ENCODE measurements around the gene LPIN2. TPM values are rescaled to one million over a fixed set of nuclear protein-coding genes. Genes with fewer than 3 reads are reported as not detected.

The LPIN2 gene
- total RNA-seq, 1 experiment from 2014 or later, result 16.7 TPM

DNA sequence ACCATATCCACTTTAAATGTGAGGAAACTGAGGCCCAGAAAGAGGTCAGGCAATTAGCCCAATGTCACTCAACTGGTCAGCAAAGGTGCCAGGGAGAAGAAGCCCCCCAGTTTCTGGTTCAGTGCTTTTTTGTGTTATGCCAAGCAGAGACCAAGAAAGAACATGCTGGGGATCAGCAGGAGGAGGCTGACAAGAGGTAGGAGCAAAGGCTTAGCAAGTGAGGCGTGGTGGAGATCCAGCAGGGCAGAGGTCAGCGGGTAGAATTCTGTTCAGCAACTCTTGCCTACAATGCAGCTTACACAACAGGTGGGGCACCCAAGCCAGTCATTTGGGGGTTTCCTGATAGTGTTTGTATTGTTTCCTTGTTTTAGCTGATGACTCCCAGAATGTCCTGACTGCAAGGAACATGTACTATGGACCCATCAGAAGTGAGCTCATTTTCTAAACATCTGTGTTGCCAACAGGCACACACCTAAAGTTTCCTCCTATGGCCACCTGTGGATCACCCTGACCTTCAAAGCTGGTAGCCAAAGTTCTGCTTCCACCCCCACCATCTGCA, 28.2 kb downstream of the LPIN2 start:
- no peak overlapping the region for H3K27ac ChIP-seq
- DNase-seq, result no peak
- H3K27me3 ChIP-seq, result no peaks in the 10 kb centered on the region
- H3K9me3 ChIP-seq (replicated peaks), result no peaks in the 10 kb centered on the region
- H3K4me1 ChIP-seq, result no peaks in the 10 kb centered on the region
- no peaks in the 10 kb centered on the region for H3K36me3 ChIP-seq
- H3K4me3 ChIP-seq, result no peak overlapping the region

DNA sequence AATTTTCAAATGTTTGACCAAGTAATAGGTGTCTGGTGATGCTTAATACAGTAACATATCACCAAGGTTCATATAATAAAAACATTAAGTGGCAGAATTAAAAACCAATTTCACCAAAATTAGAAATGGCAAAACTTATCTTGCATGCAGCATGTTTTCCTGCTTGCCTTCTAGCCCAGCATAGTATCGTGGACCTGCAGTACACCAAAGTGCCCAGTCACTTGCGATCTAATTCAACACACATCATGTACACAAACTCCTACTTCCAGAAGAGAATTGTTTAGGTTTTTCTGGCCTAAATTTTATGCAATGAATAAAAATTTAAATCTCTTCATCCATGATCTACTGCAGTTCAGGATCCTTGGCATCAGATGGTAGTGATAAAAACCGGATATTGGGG, 28.9 kb downstream of the LPIN2 start:
- Histone ChIP-seq H3K4me1 (no peaks in the 10 kb centered on the region), H3K27ac (no peak overlapping the region), H3K4me3 (no peak overlapping the region), H3K27me3 (no peaks in the 10 kb centered on the region), H3K9me3 (replicated peaks) (no peaks in the 10 kb centered on the region), H3K36me3 (no peaks in the 10 kb centered on the region)
- DNase-seq, result no peak

DNA sequence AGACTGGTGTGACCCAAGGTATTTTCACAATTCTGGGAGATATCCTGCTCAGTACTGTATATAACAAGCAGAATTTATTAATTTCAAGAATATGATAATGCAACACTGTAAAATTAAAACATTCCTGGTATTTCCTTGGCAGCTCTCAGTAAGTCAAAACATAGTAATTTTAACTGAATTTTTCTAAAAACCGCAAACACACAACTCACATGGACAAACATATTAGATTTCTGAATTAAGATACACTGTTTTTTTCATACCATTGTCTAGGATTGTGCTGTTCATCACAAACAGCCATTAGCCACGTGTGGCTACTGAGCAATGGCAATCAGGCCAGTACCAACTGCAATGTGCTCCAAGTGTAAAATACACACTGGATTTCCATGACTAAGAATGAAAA, 29.6 kb downstream of the LPIN2 start:
- Histone ChIP-seq H3K4me3 (no peak overlapping the region), H3K27me3 (no peaks in the 10 kb centered on the region), H3K27ac (no peak overlapping the region), H3K9me3 (replicated peaks) (no peaks in the 10 kb centered on the region), H3K36me3 (no peaks in the 10 kb centered on the region), H3K4me1 (no peaks in the 10 kb centered on the region)
- DNase-seq, result no peak

DNA sequence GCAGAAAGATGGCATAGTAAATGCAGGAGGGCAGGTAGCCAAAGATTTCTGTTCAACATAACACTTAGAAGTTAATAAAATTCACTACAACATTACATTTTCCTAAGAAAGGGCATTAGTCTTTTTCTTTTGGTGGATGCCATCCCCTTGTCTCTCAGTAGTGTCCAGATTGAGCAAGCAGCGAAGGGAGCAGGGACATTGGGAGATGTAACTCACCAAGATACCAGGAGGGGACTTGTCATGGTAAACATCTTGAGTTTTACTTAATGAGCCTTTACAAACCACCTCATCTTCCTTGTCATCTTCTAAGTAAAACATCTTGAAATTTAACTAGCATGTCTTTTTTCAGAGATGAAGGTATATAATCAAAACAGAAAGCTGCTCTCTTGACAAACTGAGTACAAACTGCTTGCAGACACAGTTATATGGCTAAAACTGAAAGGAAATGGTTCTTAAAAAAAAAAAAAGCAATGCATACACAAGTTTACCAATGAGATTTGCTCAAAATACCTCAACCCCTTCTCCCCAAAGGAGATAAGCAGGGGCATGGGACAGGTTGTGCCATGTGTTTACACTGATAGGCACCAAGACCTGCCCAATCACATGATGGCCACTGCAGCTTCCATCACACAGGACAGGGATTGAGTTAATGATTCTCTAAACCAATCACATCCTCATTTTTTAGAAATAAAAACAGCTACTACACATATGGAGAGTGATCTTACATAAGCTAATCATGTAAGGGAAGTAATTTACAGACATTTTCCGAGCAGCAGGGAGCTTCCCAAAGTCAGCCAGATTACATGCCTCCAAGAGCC, 30.3 kb downstream of the LPIN2 start:
- DNase-seq, result no peak
- Histone ChIP-seq H3K36me3 (no peaks in the 10 kb centered on the region), H3K4me3 (no peak overlapping the region), H3K9me3 (replicated peaks) (no peaks in the 10 kb centered on the region), H3K4me1 (no peaks in the 10 kb centered on the region), H3K27me3 (no peaks in the 10 kb centered on the region), H3K27ac (no peak overlapping the region)

DNA sequence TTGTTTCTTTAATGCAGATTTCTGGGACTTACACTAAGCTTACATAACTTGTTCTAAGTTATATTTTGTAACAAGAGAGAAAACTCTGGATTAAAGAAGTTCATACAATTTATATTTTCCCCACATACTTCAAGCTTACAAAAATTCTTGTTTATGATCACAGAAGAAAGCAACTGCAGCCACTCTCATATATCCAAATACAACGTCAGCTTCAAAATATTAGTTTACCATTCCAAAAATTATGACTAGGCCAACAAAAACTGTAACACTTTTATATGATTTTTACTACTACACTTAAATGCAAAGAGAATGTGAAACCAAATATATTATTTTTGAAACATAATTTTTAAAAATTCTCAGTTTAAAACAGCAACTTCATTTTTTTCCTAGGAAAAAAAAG, 30.9 kb downstream of the LPIN2 start:
- H3K9me3 ChIP-seq (replicated peaks), result no peaks in the 10 kb centered on the region
- H3K36me3 ChIP-seq, result no peaks in the 10 kb centered on the region
- H3K4me3 ChIP-seq, result no peak overlapping the region
- H3K4me1 ChIP-seq, result no peaks in the 10 kb centered on the region
- no peak overlapping the region for H3K27ac ChIP-seq
- H3K27me3 ChIP-seq, result no peaks in the 10 kb centered on the region
- DNase-seq, result no peak

DNA sequence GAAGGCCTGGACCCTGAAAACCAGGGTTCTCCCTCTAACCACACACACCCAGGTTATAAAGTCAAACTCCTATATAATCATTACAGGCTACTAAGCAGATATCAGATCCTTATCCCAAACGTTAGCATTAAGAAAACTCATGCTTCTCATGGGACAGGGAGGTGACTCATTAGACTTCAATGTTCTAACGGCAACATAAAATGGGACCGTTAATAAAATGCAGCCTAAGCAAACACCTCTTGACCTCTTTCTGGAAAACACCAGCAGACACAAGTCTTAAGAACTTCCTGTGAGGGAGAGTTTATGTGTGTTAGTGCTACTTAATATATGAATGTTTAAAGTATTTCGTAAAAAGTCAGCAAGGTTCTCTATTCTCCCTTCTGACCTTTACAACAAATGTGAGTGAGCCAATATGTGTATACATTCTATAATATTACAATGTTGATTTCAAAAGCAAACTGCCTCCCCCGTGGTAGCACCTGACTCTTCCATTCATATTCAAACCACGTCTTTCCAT, 31.7 kb downstream of the LPIN2 start:
- no peaks in the 10 kb centered on the region for H3K36me3 ChIP-seq
- DNase-seq, result no peak
- H3K4me3 ChIP-seq, result no peak overlapping the region
- H3K9me3 ChIP-seq (replicated peaks), result no peaks in the 10 kb centered on the region
- no peak overlapping the region for H3K27ac ChIP-seq
- H3K4me1 ChIP-seq, result no peaks in the 10 kb centered on the region
- H3K27me3 ChIP-seq, result no peaks in the 10 kb centered on the region

DNA sequence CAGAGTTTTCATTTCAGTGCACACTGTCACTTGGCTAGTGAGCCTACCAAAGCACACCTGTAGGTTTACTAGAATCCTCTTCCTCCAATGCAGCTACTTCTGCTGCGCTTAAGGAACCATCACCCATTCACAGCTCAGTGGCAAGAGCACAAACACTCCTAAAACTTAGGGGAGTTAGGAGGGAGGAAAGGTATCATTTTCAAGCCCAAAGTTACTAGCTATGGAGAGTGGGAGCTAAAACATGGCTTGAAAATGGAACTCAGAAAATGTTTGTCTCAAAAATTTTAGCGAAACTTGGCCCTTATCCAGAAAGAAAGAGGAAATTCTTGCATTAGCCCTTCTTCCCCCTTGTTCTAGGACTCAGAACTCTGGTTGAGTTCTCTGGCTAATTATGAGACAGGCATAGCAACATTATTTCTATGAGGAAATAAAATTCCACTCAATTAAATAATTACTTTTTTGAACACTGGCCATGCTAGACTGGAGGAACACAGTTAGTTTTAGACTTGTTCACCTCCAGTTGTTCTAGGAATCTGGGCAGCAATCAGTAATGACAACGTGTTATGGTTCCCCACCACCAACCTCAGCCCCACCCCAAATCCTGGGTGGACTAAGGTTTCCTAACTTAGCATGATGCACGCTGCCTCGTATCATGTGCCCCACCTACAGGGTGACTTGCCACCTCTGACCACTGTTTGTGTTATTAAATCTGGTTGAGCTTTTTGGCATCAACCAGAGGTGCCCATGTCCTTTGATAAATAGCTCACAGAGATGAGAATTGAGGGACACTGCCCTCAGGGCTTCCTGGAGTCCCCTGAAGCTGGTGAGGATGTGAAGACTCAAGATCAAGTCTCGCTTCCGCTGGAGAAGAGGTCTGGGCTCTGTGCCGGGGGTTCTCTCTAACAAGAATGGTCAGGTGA, 32.8 kb downstream of the LPIN2 start:
- Histone ChIP-seq H3K36me3 (no peaks in the 10 kb centered on the region), H3K4me3 (no peak overlapping the region), H3K4me1 (no peaks in the 10 kb centered on the region), H3K27me3 (no peaks in the 10 kb centered on the region), H3K27ac (no peak overlapping the region), H3K9me3 (replicated peaks) (no peaks in the 10 kb centered on the region)
- no peak for DNase-seq

DNA sequence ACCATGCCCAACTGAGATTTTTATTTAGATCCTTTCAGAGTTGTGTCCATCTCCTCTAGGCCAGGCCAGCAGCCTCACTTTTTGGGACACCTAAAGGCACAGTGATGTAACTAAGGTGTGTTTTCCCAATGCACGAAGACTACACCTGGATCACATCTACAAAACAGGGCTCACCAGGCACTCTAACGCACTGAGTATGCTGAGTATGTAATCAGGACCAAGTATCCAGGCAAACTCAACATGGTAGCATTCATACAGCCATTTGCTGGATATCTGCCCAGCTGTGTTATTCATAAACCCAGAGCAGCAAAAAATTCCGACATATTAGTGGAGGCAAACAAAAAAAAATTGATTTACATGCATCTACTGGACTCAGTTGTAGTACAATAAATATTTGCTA, 33.8 kb downstream of the LPIN2 start:
- Histone ChIP-seq H3K27me3 (no peaks in the 10 kb centered on the region), H3K4me3 (no peak overlapping the region), H3K27ac (no peak overlapping the region), H3K4me1 (no peaks in the 10 kb centered on the region), H3K36me3 (no peaks in the 10 kb centered on the region), H3K9me3 (replicated peaks) (no peaks in the 10 kb centered on the region)
- DNase-seq, result no peak

DNA sequence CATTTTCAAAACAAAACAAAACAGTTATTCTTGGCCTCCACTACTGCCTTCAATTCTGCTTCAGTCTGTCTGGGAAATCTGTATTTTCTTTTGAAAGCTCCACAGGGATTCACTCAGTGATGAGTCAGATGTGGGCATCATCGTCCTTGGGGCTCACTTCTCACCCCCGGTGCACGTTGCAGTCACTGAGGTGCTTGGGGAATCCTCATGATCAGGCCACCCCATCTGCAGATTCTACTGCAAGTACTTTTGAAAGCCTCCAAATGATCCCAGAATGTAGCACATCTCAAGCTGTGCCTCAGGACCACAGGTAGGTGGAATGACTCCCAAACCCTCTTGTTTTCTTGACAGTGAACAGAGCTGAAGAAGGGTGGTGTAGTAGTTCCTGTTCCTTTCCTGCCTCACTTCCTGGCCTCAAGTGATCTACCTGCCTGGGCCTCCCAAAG, 34.3 kb downstream of the LPIN2 start:
- H3K4me3 ChIP-seq, result no peak overlapping the region
- no peak for DNase-seq
- H3K27me3 ChIP-seq, result no peaks in the 10 kb centered on the region
- no peaks in the 10 kb centered on the region for H3K4me1 ChIP-seq
- no peaks in the 10 kb centered on the region for H3K9me3 ChIP-seq (replicated peaks)
- no peak overlapping the region for H3K27ac ChIP-seq
- H3K36me3 ChIP-seq, result no peaks in the 10 kb centered on the region

DNA sequence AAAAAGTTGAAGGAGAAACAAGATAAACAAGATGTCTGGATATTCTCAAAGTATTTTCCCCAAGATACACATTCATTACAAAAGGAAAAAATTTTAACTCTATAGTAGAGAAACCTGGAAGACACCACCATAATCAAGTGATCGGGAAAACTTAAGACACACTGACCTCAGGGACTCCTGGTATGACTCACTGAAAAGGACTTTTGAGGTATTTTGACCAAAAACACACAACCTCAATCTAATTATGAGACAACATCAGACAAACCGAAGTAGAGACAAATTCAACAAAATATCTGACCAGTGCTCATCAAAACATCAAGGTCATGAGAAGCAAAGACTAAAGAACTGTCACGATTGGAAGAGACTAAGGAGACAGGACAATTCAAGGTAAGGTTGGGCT, 34.7 kb downstream of the LPIN2 start:
- no peak overlapping the region for H3K27ac ChIP-seq
- no peaks in the 10 kb centered on the region for H3K27me3 ChIP-seq
- H3K4me3 ChIP-seq, result no peak overlapping the region
- H3K9me3 ChIP-seq (replicated peaks), result no peaks in the 10 kb centered on the region
- H3K4me1 ChIP-seq, result no peaks in the 10 kb centered on the region
- DNase-seq, result no peak
- H3K36me3 ChIP-seq, result no peaks in the 10 kb centered on the region

DNA sequence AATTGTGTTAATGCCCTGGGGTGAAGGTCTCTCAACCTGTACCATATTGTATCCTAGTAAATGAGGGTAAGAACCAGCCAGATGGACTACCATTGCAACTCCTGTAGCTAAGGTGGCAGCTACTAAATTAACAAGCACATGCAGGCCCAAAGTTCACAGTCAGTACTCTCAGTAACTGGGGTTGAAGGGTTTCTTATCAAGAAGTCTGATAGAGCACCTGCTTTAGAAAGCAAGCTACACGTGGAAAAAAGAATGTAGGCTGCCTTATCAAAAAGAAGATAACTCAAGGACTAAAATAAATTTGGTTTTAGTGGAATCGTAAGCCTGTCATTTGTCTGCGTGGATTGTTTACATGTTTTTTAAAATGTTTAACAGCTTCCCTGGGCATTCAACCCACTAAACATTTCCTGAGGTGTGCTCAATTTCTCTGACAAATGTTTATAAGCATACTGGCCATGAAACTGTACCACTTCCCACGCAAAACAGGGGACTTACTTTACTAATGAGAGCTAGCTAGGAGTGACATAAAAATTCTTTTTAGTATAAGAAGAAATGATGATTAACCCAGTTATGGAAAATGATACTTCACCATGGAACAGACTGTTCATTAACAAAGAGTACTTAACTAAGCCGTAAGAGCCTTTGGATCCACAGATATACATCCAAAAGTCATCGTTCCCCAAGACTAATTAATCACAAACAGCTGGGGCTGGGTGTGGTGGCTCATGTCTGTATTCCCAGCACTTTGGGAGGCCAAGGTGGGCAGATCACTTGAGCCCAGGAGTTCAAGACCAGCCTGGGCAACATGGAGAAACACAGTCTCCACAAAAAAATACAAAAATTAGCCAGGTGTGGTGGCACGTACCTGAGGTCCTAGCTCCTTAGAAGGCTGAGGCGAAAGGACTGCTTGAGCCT, 36.5 kb downstream of the LPIN2 start:
- Histone ChIP-seq H3K9me3 (replicated peaks) (no peaks in the 10 kb centered on the region), H3K4me3 (no peak overlapping the region), H3K27me3 (no peaks in the 10 kb centered on the region), H3K36me3 (no peaks in the 10 kb centered on the region), H3K4me1 (no peaks in the 10 kb centered on the region), H3K27ac (no peak overlapping the region)
- DNase-seq, result no peak

DNA sequence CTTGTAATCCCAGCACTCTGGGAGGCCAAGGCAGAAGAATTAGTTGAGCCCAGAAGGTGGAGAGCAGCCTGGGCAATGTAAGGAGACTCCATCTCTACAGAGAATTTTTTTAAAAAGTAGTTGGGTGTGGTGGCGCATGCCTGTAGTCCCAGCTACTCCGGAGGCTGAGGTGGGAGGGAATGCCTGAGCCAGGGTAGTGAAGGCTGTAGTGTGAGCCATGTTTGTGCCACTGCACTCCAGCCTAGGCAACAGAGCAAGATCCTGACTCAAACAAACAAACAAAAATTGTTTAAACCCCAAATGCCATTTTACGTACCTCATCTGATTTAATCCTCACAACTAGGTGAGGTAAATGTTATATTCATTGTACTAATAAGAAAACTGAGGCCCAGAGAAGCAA, 38.2 kb downstream of the LPIN2 start:
- Histone ChIP-seq H3K4me1 (no peaks in the 10 kb centered on the region), H3K4me3 (no peak overlapping the region), H3K27me3 (no peaks in the 10 kb centered on the region), H3K36me3 (no peaks in the 10 kb centered on the region), H3K9me3 (replicated peaks) (no peaks in the 10 kb centered on the region), H3K27ac (no peak overlapping the region)
- no peak for DNase-seq

DNA sequence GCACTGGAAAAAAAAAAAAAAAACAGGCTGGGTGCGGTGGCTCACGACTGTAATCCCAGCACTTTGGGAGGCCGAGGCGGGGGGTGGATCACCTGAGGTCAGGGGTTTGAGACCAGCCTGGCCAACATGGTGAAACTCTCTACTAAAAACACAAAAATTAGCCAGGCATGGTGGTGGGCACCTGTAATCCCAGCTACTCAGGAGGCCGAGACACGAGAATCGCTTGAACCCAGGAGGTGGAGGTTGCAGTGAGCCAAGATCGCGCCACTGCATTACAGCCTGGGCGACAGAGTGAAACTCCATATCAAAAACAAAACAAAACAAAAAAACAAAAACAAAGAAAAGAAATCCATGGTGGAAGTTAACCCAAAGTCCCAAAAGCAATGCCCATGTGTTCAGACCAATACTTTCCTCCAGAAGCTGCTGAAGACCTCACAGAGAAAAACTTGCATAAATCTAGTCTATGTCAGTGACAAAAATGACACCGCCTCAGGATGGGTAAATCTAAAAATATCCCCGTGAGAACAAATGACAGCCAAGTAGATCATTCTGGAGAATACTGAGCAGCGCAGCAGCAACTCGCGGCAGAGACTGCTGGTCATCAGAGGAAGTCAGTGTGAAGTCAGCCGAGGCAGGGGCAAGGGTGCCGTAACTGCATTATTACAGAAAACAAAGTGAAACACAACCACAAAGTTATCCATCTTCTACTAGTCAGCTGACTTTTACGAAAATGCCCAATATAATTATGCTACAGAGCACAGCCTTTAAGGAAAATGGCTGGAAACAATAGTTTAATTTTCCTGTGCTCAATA, 41.0 kb downstream of the LPIN2 start:
- DNase-seq, result no peak
- H3K4me3 ChIP-seq, result no peak overlapping the region
- H3K27ac ChIP-seq, result no peak overlapping the region
- no peaks in the 10 kb centered on the region for H3K4me1 ChIP-seq
- no peaks in the 10 kb centered on the region for H3K36me3 ChIP-seq
- no peaks in the 10 kb centered on the region for H3K9me3 ChIP-seq (replicated peaks)
- H3K27me3 ChIP-seq, result no peaks in the 10 kb centered on the region
